Measurements from ENCODE around the gene KNSTRN.

DNA sequence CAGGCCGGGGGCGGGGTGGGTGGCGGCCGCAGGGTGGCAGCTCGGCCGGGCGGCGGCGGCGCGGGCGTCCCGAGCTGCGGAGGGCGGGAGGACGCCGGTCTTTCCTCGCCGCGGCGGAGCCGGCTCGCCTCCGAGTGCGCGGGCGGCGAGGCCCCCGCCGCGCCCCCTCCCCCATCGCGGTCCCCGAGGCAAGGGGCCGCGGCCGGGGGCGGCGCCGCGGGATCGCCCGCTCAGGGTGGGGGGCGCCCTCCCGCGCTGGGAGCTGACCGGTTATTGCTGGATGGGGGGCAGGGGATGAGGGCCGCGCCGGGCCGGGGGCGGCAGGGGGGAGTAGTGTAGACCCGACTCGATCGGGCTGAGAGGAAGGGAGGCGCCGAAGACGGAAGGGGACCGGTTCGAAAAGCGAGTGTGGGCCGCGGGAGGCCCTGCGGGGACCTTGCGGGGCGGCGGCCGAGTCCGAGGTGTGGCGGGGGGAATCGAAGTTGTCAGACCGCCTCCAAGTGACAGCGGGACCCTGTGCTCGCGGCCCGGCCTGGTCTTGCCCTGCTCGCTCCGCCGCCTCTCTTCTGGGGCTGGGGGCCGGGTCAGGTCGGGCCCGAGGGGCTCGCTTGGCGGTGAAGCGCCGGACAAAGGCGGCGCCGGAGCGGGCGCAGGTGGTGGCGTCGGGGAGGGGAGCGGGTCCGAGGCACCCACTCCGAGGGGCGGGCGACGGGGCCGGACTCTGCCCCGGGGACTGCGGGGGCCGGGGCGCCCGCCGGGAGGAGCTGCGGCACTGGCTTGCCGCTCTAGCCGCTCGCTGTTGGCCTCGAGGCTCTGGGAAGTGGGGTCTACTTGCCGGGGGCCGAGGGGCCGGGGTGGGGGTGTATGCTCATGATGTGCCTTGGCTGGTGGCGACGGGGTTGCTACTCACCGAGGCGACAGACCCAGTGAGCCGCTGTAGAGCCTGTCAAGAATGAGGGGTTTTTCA lies 59.3 kb downstream of the KNSTRN start:
- TF ChIP-seq SUZ12 (IDR thresholded peaks at IDR 0.05; ENCODE audit: extremely low read depth, insufficient read depth, insufficient read length): no peak
- TF ChIP-seq ZNF274 (IDR thresholded peaks at IDR 0.05; ENCODE audit: low read depth, low read length): no peak

Data from NT2/D1 (cell line).